GM19035 (cell line): ENCODE data around the gene PCSK6.
"Not testable (repeated sequence)": the region's sequence is repeated elsewhere in the genome, so short reads cannot be mapped to it uniquely, and the experiment has no call there.

Experiments used
- ATAC-seq: cut with Tn5 transposase; IDR thresholded peaks from one replicate; pipeline ENCODE4 v1.9.1; 2021; ENCODE audit not compliant: unreplicated experiment

Gene PCSK6

DNA sequence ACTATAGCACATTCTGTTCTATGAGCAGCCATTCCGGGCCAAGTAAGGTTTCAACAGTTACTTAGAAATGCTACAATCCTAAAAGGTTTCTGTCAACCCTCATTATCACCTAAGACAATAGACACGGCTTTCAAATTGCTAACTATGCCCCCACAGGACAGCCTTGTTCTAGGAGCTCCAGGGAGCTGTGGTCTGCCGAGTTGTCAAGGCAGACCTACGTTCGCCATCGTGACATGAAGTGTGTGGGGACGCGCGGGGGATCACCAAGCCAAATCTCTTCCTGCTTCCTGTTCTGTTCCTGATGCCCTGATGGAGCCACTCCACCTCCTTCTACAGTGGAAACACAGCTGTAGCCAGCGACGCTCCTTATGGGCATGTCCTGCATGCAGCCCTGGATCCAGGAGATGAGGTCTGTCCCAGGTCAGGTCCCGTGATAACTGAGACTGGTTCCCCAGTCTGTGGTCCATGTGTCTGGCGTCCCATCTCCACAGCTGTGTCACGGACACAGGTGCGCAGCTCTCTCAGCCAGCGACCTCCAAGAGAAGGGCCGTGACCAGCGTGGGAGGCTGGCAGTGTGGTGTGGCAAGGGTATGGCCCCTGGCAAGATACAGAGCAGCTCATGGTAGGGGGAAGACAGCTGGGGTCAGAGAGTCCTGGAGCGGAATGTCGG, 82.8 kb downstream of the PCSK6 start:
- no peak for ATAC-seq

DNA sequence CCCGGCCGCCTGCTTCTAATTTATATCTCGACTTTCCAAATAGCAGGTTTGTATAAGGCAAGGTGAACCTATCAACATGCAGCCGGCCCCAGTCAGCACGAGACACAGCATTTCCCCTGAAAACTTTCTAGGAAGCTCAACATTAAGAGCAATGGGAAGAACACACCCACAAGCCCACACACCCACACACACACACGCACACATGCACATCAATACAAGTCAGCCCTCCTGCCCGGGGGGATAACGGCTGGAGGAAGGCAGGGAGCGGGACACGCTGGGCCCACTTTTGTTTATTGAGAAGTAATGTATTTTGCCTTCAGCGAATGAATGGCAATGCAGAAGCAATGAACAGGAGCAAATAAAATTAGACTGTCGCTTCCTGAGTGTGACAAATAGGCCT, 83.5 kb downstream of the PCSK6 start:
- ATAC-seq = no peak

DNA sequence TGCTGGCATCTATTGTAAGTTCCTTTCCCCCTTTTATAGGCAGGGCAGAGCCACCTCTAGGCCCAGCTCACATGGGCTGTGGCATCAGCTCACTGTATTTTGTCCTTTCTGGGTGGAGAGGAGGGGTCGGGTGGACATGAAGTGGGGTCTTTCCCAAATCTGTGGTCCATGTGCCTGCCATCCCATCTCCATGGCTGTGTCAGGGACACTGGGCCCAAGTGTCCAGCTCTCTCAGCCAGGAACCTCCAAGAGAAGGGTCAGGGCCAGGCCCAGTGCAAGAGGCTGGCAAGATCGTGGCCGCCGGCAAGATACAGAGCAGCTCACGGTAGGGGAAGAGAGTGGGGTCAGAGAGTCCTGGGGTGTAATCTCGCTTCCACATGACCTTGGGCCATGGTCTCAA, 85.3 kb downstream of the PCSK6 start:
- no peak for ATAC-seq

DNA sequence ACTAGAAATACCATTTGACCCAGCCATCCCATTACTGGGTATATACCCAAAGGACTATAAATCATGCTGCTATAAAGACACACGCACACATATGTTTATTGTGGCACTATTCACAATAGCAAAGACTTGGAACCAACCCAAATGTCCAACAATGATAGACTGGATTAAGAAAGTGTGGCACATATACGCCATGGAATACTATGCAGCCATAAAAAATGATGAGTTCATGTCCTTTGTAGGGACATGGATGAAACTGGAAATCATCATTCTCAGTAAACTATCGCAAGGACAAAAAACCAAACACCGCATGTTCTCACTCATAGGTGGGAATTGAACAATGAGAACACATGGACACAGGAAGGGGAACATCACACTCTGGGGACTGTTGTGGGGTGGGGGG, 86.6 kb downstream of the PCSK6 start:
- ATAC-seq = not testable (repeated sequence)

DNA sequence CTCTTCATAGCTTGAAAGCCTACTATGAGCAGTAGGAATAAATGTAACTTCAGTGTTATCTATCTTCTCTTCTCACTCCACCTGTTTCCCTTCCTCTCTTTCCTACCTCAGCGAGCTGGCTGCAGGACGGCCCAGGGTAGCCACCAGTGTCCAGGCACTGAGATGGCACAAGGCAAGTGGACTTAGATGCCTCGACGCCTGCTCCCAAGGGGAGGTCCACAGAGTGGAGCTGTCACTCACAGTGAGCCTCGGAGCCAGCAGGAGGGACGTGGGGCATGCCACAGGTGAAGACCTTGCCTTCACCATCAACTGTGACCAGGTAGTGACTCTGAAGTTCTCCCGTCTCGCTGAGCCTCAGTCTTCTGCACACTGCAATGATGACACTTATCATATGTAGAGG, 88.2 kb downstream of the PCSK6 start:
- ATAC-seq = no peak

DNA sequence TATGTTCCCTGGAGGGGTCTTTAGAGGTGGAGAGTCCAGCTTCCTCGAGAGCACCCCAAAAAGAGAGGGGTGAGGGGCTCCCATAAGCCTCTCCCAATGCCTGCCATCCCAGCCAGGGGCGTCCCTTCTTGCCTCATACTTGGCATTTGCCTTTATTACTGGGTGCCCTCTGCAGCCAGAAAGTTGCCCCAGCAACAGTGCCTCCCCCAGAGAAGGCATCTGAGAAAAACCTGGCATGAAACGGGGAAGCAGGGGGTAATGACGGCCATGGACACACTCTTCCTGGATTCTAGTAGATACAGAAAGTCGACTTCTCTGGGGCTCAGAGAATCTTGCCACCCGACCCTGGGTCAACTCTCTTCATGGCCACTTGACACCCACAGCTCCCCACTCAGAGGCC, 90.1 kb downstream of the PCSK6 start:
- no peak for ATAC-seq

DNA sequence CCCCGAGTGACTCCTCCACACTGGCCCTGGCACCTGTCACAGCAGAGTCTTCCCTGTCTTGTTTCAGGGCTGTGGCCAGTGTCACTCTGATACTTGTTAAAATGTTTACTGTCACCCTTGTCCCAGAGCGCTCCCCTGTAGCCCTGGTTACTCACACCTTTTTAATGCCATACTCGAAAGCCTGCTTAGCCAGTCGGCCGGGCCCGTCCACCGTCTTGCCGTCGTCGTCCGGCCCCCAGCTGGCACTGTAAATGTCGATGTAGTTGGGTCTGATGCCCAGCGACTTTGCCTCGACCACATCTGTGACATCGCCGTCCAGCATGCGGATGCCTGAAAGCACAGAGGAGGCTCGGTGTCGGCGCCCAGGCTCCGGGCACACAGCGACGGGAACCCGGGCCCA, 91.3 kb downstream of the PCSK6 start:
- no peak for ATAC-seq

DNA sequence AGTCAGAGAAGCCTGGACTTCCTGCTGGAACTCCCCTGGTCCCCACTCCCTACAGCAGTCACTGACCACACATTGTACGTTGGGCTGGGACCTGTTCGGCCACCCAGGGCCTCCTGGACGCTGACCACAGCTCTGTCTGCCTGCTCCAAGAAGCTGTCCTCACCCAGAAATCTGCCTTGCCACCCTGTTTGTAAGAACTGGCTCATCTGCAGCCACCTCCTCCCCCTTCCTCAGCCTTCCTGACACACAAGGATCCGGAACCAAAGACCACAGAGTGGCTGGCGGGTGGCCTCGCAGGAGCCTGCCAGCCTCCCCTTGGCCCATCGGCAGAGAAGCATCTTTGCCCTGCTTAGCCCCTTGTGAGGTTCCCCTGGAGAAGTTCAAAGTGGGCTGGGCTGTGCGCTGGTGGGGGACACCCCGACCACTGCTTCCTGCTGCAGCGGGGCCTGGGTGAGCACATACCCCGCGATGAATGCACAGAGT, 91.9 kb downstream of the PCSK6 start:
- ATAC-seq = no peak

DNA sequence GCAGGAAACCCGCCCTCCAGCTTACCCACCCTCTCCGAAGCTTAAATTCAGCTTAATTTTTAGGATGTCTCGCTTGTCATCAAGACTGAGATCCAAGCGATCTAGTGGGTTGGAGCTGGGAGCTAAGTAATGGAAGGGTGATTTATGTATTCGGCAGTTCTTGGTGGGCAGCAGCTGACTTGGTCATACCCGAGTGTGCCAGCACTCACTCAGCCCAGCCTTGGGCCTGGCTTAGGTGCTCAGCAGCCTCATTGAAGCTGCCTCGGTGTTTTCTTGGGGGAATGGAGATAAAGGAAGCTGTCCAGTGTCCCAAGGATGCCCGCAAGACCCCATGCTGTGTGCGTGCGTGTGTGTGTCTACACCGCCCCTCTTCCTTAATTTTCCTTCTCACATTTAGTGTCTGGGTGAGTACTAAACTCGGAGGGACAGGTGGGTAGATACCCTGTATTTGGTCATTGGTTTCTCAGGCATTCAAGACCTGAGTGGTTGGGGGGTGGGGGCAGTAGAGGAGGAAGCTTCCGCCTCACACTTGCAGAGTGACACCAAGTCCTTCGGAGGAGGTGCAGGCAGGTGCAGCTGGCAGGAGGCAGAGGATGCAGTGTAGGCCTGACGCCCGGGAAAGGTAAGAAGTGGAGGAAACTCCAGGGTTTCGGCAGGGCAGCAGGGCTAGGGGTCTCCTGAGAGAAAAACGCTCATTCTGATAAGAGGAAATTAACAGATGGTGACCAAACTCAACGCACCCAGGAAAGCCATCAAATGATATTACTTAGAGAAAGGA, 92.8 kb downstream of the PCSK6 start:
- no peak for ATAC-seq

DNA sequence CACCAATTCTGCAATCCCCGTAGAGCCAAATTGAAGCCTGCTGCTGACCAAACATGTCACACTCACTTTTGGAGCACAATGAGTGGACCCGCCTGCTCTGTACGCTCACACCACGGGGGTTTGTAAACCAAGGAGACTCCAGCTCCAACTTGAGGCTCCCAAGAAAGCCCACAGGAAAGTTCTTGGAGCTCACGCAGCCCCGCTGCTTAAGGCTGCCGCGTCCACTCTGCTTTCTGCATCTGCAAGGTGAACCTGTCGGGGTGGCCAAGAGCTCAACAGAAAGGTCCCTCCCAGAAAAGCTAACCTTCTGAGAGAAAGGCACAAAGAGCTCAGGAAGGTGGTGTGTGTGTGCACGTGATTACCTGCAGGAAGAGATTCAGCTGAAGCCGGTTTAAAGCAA, 94.9 kb downstream of the PCSK6 start:
- ATAC-seq = no peak

DNA sequence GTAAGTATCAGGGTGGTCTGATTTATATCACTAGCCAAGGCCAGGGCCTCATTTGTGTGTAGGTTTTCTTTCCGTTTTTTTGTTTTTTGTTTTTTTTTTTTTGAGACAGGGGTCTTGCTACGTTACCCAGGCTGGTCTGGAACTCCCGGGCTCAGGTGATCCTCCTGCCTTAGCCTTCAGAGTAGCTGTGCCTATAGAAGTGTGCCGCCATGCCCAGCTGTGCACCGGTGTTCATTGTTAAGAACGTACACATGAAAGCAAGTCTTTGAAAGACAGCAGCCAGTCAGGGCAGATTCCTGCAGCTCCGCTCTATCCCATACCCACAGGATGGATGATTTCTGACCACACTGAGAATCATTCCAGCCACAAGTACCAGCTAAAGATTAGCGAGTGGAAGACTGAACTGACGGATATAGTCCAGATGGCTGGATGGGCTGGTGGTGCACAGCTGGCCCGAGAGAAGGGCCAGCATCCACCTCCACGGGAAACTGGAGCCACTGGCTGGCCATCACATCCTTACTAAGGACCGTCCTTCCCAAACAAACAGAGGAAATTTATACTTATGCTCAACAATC, 95.4 kb downstream of the PCSK6 start:
- no peak for ATAC-seq

DNA sequence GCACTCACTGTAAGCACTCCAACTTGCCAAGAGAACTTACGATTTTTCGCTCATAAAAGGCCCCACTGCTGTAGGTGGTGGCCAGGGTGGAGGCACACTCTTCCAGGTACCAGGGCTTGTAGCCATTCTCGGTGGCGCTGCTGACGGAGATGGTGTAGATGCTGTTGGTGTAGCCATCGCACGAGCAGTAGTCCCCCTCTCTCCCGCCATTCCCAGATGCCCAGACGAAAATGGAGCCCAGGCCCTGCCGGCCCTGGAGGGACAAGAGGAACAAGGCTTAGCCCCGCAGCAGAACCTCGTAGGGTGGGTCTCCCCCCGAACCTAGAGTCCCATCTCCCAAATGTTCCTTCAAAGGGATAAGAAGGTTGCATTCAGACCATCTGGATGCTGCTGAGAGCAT, 96.3 kb downstream of the PCSK6 start:
- ATAC-seq = no peak

DNA sequence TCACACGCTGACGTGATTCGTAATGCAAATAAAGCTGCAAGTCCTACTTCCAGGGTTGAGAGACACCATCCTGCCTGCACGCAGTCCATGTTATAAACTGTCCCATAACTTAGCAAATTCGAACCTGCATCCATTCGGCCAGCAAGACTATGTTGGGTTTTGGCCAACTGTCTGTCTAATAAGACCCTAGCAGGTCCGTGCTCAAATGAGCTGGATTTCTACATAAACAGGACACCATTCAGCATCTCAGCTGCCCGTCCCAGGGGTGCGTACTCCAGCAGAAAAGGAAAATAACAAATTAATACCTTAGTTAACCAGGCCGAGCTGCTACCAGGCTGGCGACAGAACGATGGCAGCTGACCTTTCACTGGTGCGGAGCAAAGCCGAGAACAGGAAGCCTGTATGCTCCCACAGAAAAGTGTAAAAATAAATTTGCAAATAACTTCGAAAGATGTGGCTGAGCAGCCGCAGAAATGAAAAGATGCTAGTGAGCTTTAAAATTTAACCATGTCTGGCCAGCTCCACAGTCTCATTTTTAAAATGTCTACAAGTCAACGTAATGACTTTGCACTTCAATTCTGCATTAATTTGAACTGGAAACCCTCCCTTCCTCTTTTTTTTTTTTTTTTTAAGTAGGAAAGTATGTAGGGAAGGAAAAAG, 97.4 kb downstream of the PCSK6 start:
- no peak for ATAC-seq

DNA sequence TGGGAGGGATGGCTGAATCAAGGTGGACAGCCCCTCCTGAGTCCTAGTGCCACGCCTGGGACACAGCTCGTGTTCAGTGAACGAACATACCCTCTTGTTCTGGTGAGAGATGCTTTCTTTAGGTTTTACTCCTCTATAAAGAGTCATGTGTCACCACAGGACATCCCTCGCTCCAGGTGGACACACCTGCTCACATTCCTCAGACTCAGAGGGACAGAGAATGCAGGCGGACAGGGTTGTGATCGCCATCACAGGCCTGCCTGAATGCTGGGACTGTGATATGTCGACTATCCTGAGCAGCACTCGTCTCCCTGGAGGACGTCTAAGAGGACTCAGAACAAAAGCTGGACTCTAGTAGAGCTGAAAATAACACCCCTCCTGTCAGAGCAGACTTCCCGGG, 98.1 kb downstream of the PCSK6 start:
- no peak for ATAC-seq

DNA sequence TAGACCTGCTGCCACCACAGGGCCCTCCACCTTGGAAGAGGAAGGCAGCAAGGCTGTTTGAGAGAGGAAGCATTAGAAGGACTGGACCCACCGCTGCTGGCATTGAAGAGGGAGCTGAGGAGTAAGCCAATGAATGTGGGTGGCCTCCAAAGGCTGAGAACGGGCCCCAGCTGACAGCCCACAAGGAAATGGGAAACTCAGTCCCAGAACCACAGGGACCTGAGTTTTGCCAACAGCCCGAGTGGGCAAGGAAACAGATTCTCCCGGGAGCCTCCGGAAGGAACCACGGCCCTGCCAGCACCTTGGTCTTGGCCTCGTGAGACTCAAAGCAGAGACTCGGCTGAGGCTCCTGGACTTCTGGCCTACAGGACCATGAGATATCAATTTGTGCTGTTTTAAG, 99.0 kb downstream of the PCSK6 start:
- ATAC-seq = no peak

DNA sequence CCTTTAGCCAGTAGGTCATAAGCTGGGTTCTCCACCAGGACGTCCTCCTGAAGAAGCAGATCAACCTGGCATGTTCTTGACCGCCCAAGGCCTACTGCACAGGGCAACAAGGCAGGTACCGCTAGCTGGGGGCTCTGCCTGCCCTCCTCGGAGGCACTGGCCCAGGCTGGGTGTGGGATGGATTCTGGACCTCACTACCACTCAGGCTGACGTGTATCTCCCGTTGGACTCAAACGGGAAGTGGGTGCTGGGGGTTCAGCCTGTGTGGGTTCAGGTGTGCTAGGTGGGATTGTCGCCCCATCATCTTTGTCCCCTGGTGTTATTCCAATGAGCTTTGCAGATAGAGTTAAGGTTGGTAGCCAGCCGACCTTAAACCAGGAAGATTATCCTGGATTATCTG, 99.4 kb downstream of the PCSK6 start:
- no peak for ATAC-seq

DNA sequence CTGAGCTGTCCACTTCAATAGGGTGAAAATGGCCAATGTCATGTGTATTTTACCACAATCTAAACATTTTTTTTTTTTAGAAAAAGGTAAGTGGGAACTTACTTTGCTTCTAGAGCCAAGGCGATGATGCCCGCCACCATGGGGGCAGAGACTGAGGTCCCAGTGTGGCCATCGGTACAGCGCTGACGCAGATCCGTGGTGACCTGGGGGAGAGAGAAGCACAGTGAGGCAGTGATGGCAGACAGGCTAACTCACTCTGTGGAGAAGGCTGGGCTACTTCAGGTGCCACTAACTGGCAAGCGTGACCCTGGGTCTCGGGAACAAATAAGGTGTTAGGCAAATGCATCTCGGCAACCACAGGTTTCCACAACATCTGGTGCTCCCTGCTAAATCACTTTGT, 100.1 kb downstream of the PCSK6 start:
- no peak for ATAC-seq

DNA sequence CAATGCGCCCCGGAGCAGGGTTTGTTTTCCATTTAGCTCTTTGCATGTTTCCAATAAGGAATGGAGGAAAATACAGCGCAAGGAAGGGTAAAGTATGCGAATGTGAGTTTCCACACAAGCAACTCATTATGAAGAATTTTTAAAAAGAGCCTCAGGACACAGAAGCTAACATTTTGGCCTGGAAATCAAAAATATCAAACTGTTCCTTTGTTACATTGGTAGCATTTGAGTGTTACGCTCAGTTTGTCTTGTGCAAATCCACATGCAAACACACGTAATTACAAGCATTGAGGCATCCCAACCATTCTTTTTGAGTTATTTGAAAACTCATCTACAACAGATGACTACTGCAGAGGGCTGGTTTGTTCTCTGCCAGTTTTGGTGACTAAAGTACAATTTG, 101.5 kb downstream of the PCSK6 start:
- no peak for ATAC-seq

DNA sequence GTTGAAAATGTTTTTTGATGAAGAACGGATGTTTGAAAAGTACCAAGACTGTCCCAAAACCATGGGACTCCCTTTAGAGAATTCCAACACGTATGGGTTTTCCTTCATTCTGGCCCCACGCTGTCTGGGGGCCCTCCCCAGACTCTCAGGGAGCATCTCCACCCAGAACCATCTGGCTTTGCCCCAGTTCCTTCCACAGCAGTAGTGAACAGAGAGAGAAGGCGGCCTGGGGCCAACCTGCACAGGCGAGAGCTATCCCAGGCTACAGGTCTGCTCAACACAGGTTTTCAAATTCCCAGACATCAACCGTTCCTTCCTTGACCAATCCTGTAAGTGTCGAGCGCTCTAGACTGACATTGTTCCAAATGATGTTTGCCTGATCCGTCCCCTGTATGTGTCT, 101.9 kb downstream of the PCSK6 start:
- ATAC-seq = no peak

DNA sequence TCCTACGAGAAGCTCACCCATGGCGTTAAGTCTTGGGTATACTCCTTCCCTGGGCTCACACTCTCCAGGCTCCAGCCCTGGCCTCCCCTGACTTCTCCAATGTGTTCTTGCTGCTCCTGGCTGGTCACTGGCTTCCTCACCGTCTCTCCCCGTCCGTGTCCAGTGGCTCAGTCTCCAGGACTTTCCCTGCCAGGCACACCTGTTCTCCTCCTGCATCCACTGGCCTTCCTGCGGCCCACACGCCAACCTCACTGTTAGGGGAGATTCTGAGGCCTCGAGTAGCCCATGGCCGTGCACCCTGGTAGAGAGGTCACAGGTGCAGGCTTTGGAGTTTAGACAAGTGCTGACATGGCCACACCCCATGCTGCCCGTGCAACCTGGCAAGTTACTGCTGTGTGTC, 102.5 kb downstream of the PCSK6 start:
- ATAC-seq = no peak

DNA sequence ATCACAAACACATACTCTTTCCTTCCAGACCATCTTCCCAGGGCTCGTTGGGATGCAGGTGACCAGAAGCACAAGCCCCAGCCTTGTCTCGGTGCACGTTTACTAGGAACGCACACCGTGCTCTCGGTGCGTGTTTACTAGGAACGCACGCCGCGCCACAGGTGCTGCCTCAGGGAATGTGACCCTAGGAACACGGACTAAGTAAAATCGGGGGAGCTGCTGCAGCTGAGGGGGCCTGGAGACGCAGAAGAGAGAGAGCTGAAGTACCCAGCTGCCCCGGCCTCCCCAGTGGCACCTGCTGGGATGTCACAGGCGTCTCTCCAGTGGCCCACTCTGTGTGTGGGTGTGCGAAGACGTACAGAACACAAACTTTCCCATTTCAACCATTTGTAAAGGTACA, 103.5 kb downstream of the PCSK6 start:
- ATAC-seq = no peak

DNA sequence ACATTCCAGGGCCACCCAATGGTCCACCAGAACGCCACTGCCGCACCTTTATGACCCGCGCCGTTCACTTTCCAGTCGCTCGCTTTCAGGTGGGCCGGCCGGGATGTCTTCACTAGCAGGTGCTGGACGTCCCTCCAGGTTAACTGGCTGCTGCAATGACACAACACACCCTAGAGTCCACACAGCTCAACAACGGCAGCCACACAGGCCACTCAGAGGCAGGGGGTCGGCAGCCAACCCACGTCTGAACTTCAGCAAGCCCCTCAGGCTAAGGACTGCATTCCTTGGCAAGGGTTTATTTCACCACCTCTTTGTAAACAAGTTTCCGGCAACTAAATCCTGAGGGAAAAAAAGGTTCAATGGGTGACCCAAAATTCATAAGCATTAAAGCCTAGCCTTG, 105.2 kb downstream of the PCSK6 start:
- ATAC-seq = no peak
